ENCODE measurements around the gene DUSP7.

DUSP7 gene

DNA sequence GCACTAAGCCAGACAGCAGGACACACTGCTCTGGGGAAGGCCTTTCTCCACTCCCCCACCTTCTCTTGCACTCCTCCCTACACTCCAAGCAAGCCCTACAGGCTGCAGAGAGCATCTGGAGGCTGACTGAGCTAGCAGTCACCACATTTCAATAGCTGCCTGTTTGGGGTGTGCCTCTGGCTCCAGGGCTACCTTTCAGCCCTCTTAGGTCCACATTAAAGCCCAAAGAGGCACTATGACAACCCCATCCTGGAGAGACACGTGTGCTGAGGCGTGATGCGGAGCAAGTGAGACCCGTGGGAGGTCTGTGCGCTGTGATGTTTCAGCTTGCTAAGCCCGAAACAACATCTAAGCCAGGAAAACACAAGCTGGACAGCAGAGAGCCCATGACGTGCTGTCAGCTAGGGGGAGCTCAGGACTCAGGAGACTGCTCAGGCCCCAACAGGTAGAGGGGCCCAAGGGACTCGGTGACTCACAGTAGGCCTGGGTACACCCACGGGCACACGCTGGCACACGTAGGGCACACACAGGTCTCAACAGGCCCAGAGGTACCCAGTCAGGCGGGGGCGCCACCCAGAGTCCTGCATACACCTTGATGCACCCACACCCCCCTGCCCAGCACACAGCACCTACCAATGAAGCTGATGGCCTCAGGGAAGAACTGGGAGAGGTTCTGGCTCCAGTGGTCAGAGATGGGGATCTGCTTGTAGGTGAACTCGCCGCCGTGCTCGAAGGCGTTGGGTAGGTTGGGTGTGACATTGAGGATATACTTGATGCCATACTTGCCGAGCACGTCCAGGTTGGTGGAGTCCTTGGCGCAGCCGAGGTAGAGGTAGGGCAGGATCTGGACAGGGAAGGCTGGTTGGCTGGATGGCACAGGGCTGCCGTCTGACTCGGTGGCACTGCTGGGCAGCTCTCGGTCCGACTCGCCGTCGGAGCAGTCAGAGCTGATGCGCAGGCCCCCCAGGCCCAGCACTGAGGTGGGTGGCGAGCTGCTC lies 2.8 kb downstream of the DUSP7 start:
- Histone ChIP-seq H3K9me3 (ENCODE audit: severe bottlenecking) (no peaks in the 10 kb centered on the region), H3K27ac (peak overlapping the region; percentile 75), H3K36me3 (peaks cover 60% of the 10 kb centered on the region), H3K27me3 (ENCODE audit: insufficient read depth, low read depth, severe bottlenecking) (no peaks in the 10 kb centered on the region), H3K4me3 (ENCODE audit: low read depth, low read length) (no peak overlapping the region)
- TF ChIP-seq CTCF (IDR thresholded peaks at IDR 0.05; ENCODE audit: low read depth, low read length) = peak; percentile 70
- no peak for DNase-seq

- H3K27me3 ChIP-seq (ENCODE audit: insufficient read depth, low read depth, severe bottlenecking) = no peaks in the 10 kb centered on the region
- no peak overlapping the region for H3K4me3 ChIP-seq (ENCODE audit: low read depth, low read length)
- TF ChIP-seq CTCF (IDR thresholded peaks at IDR 0.05; ENCODE audit: low read depth, low read length) = peak; percentile 73
- peak overlapping the region; percentile 75 for H3K27ac ChIP-seq
- DNase-seq = peak; percentile 93
- no peaks in the 10 kb centered on the region for H3K9me3 ChIP-seq (ENCODE audit: severe bottlenecking)
- peaks cover 61% of the 10 kb centered on the region for H3K36me3 ChIP-seq
Measured at GRCh38 chr3:52052831-52053306, 3.5 kb downstream of the DUSP7 start.

DNA sequence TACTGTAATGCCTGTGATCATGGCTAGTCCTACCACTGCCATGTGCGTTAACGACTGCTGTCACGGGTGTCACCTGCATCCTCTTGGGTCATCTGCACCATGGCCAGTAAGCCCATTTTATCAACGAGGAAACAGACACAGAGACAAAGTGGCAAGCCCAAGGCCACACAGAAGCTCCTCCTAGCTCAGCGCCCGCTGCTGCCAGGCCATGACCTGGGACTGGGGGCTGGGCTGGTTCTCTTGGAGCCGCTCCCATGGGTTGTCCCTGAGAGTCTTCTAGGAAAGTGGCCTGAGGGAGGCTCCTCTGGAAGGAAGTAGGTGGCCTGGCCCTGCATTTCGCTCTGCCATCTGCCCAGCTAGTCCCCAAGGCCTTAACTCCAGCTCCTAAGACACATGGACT lies 4.9 kb downstream of the DUSP7 start:
- Histone ChIP-seq H3K4me3 (ENCODE audit: low read depth, low read length) (no peak overlapping the region), H3K27me3 (ENCODE audit: insufficient read depth, low read depth, severe bottlenecking) (no peaks in the 10 kb centered on the region), H3K27ac (no peak overlapping the region), H3K36me3 (peaks cover 64% of the 10 kb centered on the region), H3K9me3 (ENCODE audit: severe bottlenecking) (no peaks in the 10 kb centered on the region)
- DNase-seq = no peak
- TF ChIP-seq CTCF (IDR thresholded peaks at IDR 0.05; ENCODE audit: low read depth, low read length) = no peak

GRCh38 chr3:52050571-52050970 lies 5.8 kb downstream of the DUSP7 start:
- Histone ChIP-seq H3K4me3 (ENCODE audit: low read depth, low read length) (no peak overlapping the region), H3K27me3 (ENCODE audit: insufficient read depth, low read depth, severe bottlenecking) (no peaks in the 10 kb centered on the region), H3K9me3 (ENCODE audit: severe bottlenecking) (no peaks in the 10 kb centered on the region), H3K27ac (no peak overlapping the region), H3K36me3 (peaks cover 64% of the 10 kb centered on the region)
- DNase-seq = no peak
- no peak for TF ChIP-seq CTCF (IDR thresholded peaks at IDR 0.05; ENCODE audit: low read depth, low read length)

GRCh38 chr3:52049503-52049902 lies 6.9 kb downstream of the DUSP7 start:
- Histone ChIP-seq H3K27ac (peak overlapping the region; percentile 45), H3K4me3 (ENCODE audit: low read depth, low read length) (no peak overlapping the region), H3K36me3 (peaks cover 63% of the 10 kb centered on the region), H3K27me3 (ENCODE audit: insufficient read depth, low read depth, severe bottlenecking) (no peaks in the 10 kb centered on the region), H3K9me3 (ENCODE audit: severe bottlenecking) (no peaks in the 10 kb centered on the region)
- no peak for DNase-seq
- TF ChIP-seq CTCF (IDR thresholded peaks at IDR 0.05; ENCODE audit: low read depth, low read length) = no peak

All from WERI-Rb-1 (cell line).